CD4-positive, alpha-beta memory T cell (primary cell): ENCODE measurements around the gene ATP1A2. TPM values are rescaled to one million over a fixed set of nuclear protein-coding genes. Genes with fewer than 3 reads are reported as not detected.

Experiments used
- CTCF ChIA-PET: fragments of 350-600 bp; sonication (Branson Sonifier 250); formaldehyde crosslinking; loops from one replicate; lab custom pipeline; 2021; ENCODE audit warnings: inconsistent platforms; ENCODE audit not compliant: partially characterized antibody; lab: Charles Lee
- POLR2A ChIA-PET: fragments of 350-600 bp; sonication (Branson Sonifier 250); formaldehyde crosslinking; loops from one replicate; lab custom pipeline; 2021; ENCODE audit not compliant: partially characterized antibody; lab: Charles Lee
- DNase-seq, 5 donors: peaks; one replicate each; pipeline versions ENCODE4 v3.0.0 to v3.0.0-alpha.2; 2020 to 2022; ENCODE audit warnings: mixed read lengths in 1 of 5
- H3K27ac ChIP-seq: one replicate; pipeline ENCODE4 v1.7.0; 2013; ENCODE audit warnings: low read depth, low read length
- H3K27me3 ChIP-seq: 2 replicates; pipeline ENCODE4 v1.7.0; 2013; ENCODE audit warnings: mild to moderate bottlenecking, low read length, moderate library complexity; ENCODE audit not compliant: insufficient read depth
- H3K36me3 ChIP-seq: 2 replicates; pipeline ENCODE4 v1.7.0; 2013; ENCODE audit warnings: mild to moderate bottlenecking, low read length, moderate library complexity; ENCODE audit not compliant: insufficient read depth
- H3K4me1 ChIP-seq: 2 replicates; pipeline ENCODE4 v1.7.0; 2013; ENCODE audit warnings: mild to moderate bottlenecking, low read length, moderate library complexity; ENCODE audit not compliant: insufficient read depth
- H3K4me3 ChIP-seq, 2 donors: one replicate each; pipeline ENCODE4 v1.7.0; 2013; ENCODE audit warnings: low read length in 2 of 2, mild to moderate bottlenecking in 1 of 2
- H3K9me3 ChIP-seq, 2 donors: one replicate each; pipeline ENCODE4 v1.7.0; 2013; ENCODE audit warnings: low read length in 2 of 2, control low read depth in 1 of 2; ENCODE audit not compliant: control insufficient read depth in 1 of 2
- H3K27ac Mint-ChIP-seq, 7 donors: one replicate each; pipeline ENCODE4 v1.8.0; 2020 to 2021; ENCODE audit warnings: mixed read lengths in 7 of 7, mild to moderate bottlenecking in 6 of 7, inconsistent platforms in 3 of 7, moderate library complexity in 3 of 7
- H3K27me3 Mint-ChIP-seq, 2 donors: one replicate each; pipeline ENCODE4 v1.8.0; 2020 to 2021; ENCODE audit warnings: mixed read lengths in 2 of 2
- H3K36me3 Mint-ChIP-seq, 2 donors: one replicate each; pipeline ENCODE4 v1.8.0; 2020 to 2021; ENCODE audit warnings: mixed read lengths in 2 of 2, inconsistent platforms in 1 of 2, mild to moderate bottlenecking in 1 of 2
- H3K4me1 Mint-ChIP-seq, 4 donors: one replicate each; pipeline ENCODE4 v1.8.0; 2020 to 2021; ENCODE audit warnings: mixed read lengths in 4 of 4, mild to moderate bottlenecking in 1 of 4
- H3K4me3 Mint-ChIP-seq, 8 donors: one replicate each; pipeline ENCODE4 v1.8.0; 2020 to 2021; ENCODE audit warnings: mixed read lengths in 8 of 8, mild to moderate bottlenecking in 7 of 8, moderate library complexity in 6 of 8, inconsistent platforms in 3 of 8
- H3K9me3 Mint-ChIP-seq, 8 donors: one replicate each; pipeline ENCODE4 v1.8.0; 2020 to 2021; ENCODE audit warnings: mixed read lengths in 8 of 8, mild to moderate bottlenecking in 5 of 8, inconsistent platforms in 3 of 8, moderate library complexity in 1 of 8
- intact Hi-C: fragments of 100-400 bp; cut with micrococcal nuclease; formaldehyde crosslinking; loops from one replicate; pipeline ENCODE4 v1.15.1; 2023
- polyA plus RNA-seq, 2 donors: library from polyadenylated mRNA; unstranded; fragments of 300-500 nt; fragmentation: Illumina TruSeq; gene quantifications; one replicate each; pipeline ENCODE4 v1.2.3, GENCODE V29; 2021
- total RNA-seq, 2 experiments: library from RNA; stranded (reverse); gene quantifications; one replicate each; pipeline ENCODE4 v1.2.3, GENCODE V29; 2021

The ATP1A2 gene
- total and polyA plus RNA-seq, 4 experiments from 2014 or later, result not detected

DNA sequence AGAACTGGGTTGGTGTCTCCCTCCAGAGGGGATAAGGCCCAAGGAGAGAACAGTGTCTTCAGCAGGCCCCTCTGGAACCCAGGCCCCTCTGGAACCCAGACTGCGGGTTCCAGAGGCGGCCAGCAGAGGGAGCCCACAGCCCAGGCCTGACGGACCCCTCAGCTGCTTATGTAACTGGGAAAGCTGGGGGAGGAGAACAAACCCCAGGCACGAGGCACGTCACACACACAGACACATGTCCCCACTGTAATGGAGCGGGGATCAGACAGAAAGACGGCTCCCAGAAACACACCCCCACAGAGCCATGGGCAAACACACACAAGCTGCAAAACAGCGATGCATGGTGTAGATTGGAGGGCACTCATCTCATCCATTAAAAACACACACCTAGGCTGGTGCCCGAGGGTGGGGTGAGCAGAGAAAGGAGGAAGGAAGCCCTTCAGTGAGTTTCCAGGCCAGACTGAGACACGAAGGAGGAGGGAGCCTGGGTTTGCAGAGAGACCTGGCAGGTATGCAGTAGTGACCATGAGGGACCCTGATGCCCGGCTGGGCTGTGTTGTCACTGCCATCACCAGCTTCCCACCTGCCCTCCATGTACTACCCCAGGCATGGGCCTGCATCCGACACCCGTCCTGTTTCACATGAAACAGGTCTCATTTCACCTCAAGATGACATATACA is 14.4 kb upstream of the ATP1A2 start:
- POLR2A ChIA-PET, result interaction anchor here (0.9 to 1.6 kb wide), 5 partner anchors 151 to 190 kb away, joined by 3 to 14 read pairs (median 4); partner anchors contain the start of gene DCAF8
- H3K27me3 ChIP-seq, result no peaks in the 10 kb centered on the region
- H3K9me3 ChIP-seq, result no peaks in the 10 kb centered on the region
- CTCF ChIA-PET, result interaction anchor here (0.5 to 7.1 kb wide), 23 partner anchors 8 to 1025 kb away, joined by 3 to 52 read pairs (median 4); partner anchors contain the start of genes AIM2 and DCAF8
- peak overlapping the region; percentile 33 to 80 (median 65) for H3K4me3 Mint-ChIP-seq
- peak overlapping the region; percentile 93 to 98 (median 96) for H3K27ac Mint-ChIP-seq
- H3K9me3 Mint-ChIP-seq, result no peaks in the 10 kb centered on the region
- peaks cover 0 to 2% of the 10 kb centered on the region in 2 donors for H3K27me3 Mint-ChIP-seq
- intact Hi-C loops, result loop anchor here (1.0 kb wide), 4 partner anchors 92 to 275 kb away; no protein-coding TSS in a partner anchor
- peaks cover 0 to 11% of the 10 kb centered on the region in 2 donors for H3K36me3 Mint-ChIP-seq
- no peak overlapping the region for H3K4me3 ChIP-seq
- peak; percentile 69 to 73 (median 72) for DNase-seq
- H3K4me1 ChIP-seq, result peaks cover 46% of the 10 kb centered on the region
- peak overlapping the region; percentile 96 for H3K27ac ChIP-seq
- peaks cover 20 to 55% (median 36%) of the 10 kb centered on the region in 4 donors for H3K4me1 Mint-ChIP-seq
- no peaks in the 10 kb centered on the region for H3K36me3 ChIP-seq

DNA sequence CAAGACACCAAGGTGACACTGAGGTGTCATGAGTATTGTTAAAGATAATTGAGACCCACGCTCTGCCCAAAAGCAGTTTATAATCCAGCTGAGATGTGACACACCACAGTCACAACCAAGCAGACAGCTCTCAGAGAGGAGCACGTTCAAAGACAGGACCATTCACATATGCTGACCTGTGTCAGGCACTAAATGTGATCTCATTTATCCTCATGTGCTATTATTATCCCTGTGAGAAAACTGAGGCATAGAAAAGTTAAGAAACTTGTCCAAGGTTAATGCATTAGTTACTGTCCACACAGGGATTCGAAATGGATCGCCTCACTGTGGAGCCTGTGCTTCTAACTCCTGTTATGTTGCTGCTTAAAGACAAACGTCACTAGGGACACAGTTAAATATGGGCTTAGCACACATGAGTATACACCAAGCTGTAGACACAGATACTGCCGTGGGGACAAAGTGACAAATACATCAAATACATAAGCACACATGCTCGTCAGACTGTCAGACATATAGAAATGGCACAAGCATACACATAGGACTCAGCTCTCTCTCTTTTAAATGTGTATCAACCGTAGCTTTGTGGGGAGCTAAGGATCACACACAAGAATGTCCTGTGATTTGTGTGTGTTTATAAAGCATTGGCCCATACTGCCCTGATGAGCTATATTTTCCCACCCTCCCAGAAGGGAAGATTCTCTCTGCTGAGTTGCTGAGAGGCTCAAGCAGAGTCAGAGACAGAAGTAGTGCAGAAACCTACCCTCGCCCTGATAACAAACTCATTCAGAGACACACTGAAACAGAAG is 13.6 kb upstream of the ATP1A2 start:
- Histone ChIP-seq H3K4me3 (no peak overlapping the region), H3K27ac (peak overlapping the region; percentile 96), H3K27me3 (no peaks in the 10 kb centered on the region), H3K9me3 (no peaks in the 10 kb centered on the region), H3K4me1 (peaks cover 38% of the 10 kb centered on the region), H3K36me3 (no peaks in the 10 kb centered on the region)
- Mint-ChIP-seq H3K4me1 (peaks cover 17 to 48% (median 29%) of the 10 kb centered on the region in 4 donors), H3K4me3 (peak overlapping the region in 2 of 8 donors; percentile 5 to 40), H3K27me3 (peaks cover 0 to 2% of the 10 kb centered on the region in 2 donors), H3K27ac (peak overlapping the region; percentile 93 to 98 (median 96)), H3K36me3 (peaks cover 0 to 10% of the 10 kb centered on the region in 2 donors), H3K9me3 (no peaks in the 10 kb centered on the region)
- no peak for DNase-seq
- ChIA-PET CTCF (interaction anchor here (0.5 to 7.1 kb wide), 22 partner anchors 7 to 1026 kb away, joined by 3 to 52 read pairs (median 4); partner anchors contain the start of genes AIM2 and DCAF8), POLR2A (interaction anchor here (0.9 to 1.6 kb wide), 2 partner anchors 158 to 190 kb away, joined by 4 to 14 read pairs; no protein-coding TSS in a partner anchor)
- intact Hi-C loops, result loop anchor here (1.0 kb wide), 4 partner anchors 91 to 274 kb away; no protein-coding TSS in a partner anchor

DNA sequence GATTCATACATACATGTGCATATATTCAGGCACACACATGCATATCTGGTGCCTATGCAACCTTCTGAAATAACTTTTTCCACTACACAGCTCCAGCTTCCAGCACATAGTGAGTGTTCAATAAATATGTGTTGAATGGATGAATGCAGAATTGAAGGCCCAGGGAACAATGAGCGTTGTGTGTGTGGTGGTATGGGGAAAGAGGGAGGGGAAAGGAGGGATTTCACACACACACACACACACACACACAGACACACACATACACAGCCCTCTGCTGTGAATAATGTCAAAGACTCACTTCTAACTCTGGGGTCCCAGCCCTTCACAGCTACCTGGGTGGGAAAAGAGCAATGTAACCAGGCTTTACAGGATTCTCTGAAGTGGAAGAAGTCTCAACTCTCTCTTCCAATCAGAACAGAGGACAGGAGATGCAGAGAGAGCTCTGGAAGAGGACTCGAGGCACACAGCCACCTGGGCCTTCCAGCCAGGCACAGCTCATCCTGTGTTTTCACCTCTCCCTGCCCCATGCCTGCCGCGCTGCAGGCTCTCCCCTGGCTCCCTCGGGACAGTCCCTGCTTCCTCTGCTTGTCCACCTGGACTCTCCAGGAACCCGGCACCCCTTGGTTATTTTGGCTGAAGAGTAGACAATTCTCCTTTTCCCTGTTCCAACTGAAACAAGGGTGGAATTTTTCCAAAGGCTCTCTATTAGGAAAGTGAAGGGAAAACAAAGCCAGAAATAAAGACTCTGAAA is 11.7 kb upstream of the ATP1A2 start:
- ChIA-PET POLR2A (interaction anchor here (0.8 kb wide), 1 partner anchor 158 kb away, joined by 4 read pairs; the partner anchor contains the start of gene DCAF8), CTCF (interaction anchor here (0.8 to 7.1 kb wide), 7 partner anchors 12 to 275 kb away, joined by 3 to 51 read pairs (median 7); no protein-coding TSS in a partner anchor)
- H3K9me3 Mint-ChIP-seq, result no peaks in the 10 kb centered on the region
- H3K4me3 Mint-ChIP-seq, result no peak overlapping the region
- peaks cover 8 to 32% (median 20%) of the 10 kb centered on the region in 4 donors for H3K4me1 Mint-ChIP-seq
- intact Hi-C loops, result no loop called here
- peaks cover 0 to 4% of the 10 kb centered on the region in 2 donors for H3K36me3 Mint-ChIP-seq
- Histone ChIP-seq H3K27ac (no peak overlapping the region), H3K36me3 (no peaks in the 10 kb centered on the region), H3K9me3 (no peaks in the 10 kb centered on the region), H3K27me3 (no peaks in the 10 kb centered on the region), H3K4me1 (peaks cover 28% of the 10 kb centered on the region), H3K4me3 (no peak overlapping the region)
- DNase-seq, result no peak
- H3K27me3 Mint-ChIP-seq, result peaks cover 1 to 2% of the 10 kb centered on the region in 2 donors
- peak overlapping the region in 2 of 7 donors; percentile 21 to 25 for H3K27ac Mint-ChIP-seq

DNA sequence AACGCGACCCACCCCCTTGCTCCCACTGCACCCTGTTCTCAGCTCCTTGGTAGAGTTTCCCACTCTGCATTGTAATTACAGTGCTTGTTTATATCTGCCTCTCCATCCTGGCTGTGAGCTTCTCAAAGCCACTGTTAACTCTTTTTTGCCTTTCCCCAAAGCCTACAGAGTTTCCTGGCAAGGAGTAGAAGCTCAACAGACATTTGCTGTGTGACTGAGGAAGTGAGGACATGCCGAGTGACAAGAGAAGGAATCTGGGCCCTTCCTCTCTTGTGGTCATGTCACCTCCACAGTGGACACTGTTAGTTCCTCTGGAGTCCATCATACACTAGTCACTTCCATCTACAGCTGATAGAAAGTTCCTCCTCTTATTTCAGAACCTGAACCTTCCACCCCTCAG is 11.1 kb upstream of the ATP1A2 start:
- H3K27ac ChIP-seq, result no peak overlapping the region
- Mint-ChIP-seq H3K4me1 (peaks cover 6 to 26% (median 15%) of the 10 kb centered on the region in 4 donors), H3K4me3 (no peak overlapping the region), H3K27ac (peak overlapping the region in 4 of 7 donors; percentile 35 to 80 (median 55)), H3K9me3 (no peaks in the 10 kb centered on the region), H3K27me3 (peaks cover 1 to 5% of the 10 kb centered on the region in 2 donors), H3K36me3 (no peaks in the 10 kb centered on the region)
- no peaks in the 10 kb centered on the region for H3K27me3 ChIP-seq
- intact Hi-C loops, result no loop called here
- H3K4me1 ChIP-seq, result peaks cover 23% of the 10 kb centered on the region
- H3K4me3 ChIP-seq, result no peak overlapping the region
- H3K36me3 ChIP-seq, result no peaks in the 10 kb centered on the region
- DNase-seq, result no peak
- ChIA-PET CTCF (interaction anchor here (0.8 to 7.1 kb wide), 4 partner anchors 9 to 271 kb away, joined by 3 to 51 read pairs (median 26); no protein-coding TSS in a partner anchor), POLR2A (interaction anchor here (0.8 to 1.1 kb wide), 2 partner anchors 157 to 187 kb away, joined by 3 to 4 read pairs; partner anchors contain the start of gene DCAF8)
- no peaks in the 10 kb centered on the region for H3K9me3 ChIP-seq

DNA sequence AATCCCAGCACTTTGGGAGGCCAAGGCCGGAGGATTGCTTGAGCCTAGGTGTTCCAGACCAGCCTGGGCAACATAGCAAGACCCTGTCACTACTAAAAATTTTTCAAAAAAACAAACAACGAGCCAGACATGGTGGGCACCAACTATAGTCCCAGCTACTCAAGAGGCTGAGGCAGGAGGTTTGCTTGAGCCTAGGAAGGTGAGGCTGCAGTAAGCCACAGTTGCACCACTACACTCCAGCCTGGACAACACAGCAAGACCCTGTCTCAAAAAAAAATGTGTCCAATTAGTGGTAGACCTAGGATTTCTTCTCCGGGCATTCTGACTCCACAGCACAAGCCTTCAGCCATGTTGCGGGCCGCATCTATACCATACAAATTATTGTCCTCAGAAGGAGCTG is 10.4 kb upstream of the ATP1A2 start:
- intact Hi-C loops, result no loop called here
- Histone ChIP-seq H3K27me3 (no peaks in the 10 kb centered on the region), H3K27ac (no peak overlapping the region), H3K4me3 (no peak overlapping the region), H3K9me3 (no peaks in the 10 kb centered on the region), H3K4me1 (peaks cover 17% of the 10 kb centered on the region), H3K36me3 (no peaks in the 10 kb centered on the region)
- DNase-seq, result no peak
- Mint-ChIP-seq H3K4me3 (no peak overlapping the region), H3K9me3 (no peaks in the 10 kb centered on the region), H3K36me3 (no peaks in the 10 kb centered on the region), H3K27ac (no peak overlapping the region), H3K4me1 (peaks cover 4 to 19% (median 11%) of the 10 kb centered on the region in 4 donors), H3K27me3 (peaks cover 1 to 5% of the 10 kb centered on the region in 2 donors)
- ChIA-PET POLR2A (interaction anchor here (1.1 kb wide), 1 partner anchor 186 kb away, joined by 3 read pairs; no protein-coding TSS in a partner anchor), CTCF (interaction anchor here (0.8 to 7.1 kb wide), 6 partner anchors 10 to 271 kb away, joined by 3 to 51 read pairs (median 6); no protein-coding TSS in a partner anchor)

DNA sequence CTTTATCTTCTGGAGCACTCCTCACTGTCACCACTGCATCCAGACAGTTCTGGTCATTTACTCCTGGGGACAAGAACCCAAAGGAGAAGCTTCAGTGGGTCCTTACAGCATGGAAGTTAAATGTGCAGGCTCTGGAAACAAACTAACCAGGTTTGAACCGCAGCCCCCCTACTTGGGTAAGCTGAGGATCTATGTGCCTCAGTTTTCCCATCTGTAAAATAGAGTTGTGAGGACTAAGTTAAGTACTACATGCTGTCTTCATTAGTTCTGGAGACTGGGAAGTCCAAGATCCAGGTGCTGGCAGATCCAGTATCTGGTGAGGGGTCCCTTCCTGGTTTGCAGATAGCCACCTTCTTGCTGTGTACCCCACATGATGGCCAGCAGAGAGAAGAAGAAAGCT is 8.0 kb upstream of the ATP1A2 start:
- Mint-ChIP-seq H3K4me1 (no peaks in the 10 kb centered on the region), H3K27me3 (peaks cover 1 to 7% of the 10 kb centered on the region in 2 donors), H3K4me3 (no peak overlapping the region), H3K27ac (no peak overlapping the region), H3K36me3 (no peaks in the 10 kb centered on the region), H3K9me3 (no peaks in the 10 kb centered on the region)
- intact Hi-C loops, result no loop called here
- no peaks in the 10 kb centered on the region for H3K36me3 ChIP-seq
- H3K27me3 ChIP-seq, result no peaks in the 10 kb centered on the region
- H3K9me3 ChIP-seq, result no peaks in the 10 kb centered on the region
- no peak overlapping the region for H3K27ac ChIP-seq
- H3K4me3 ChIP-seq, result no peak overlapping the region
- ChIA-PET POLR2A (no interaction called here), CTCF (no interaction called here)
- H3K4me1 ChIP-seq, result no peaks in the 10 kb centered on the region
- no peak for DNase-seq
